ENCODE measurements around the gene LCE3D.
A peak's percentile ranks its signal among the peaks of the same experiment; 100 is the strongest.

- peak in 2 of 3 experiments; percentile 39 to 59 for TF ChIP-seq CTCF (IDR thresholded peaks at IDR 0.05)
- TF ChIP-seq POLR2A (IDR thresholded peaks at IDR 0.05): no peak
These were observed 46.9 kb downstream of the LCE3D start for GRCh38 chr1:152533327-152533938.
